Endothelial cell of umbilical vein (primary cell): Measurements from ENCODE around the gene GNG2. TPM values are rescaled to one million over a fixed set of nuclear protein-coding genes. Genes with fewer than 3 reads are reported as not detected.

Experiments used
- BruUV-seq: library from RNA; stranded (reverse); fragments of 400-500 nt; replicated peaks from 2 replicates; lab custom pipeline; 2021; lab: Mats Ljungman, UMichigan
- CTCF ChIA-PET: fragments of 300-600, 350-600 bp; sonication (Branson Sonifier 250); formaldehyde crosslinking; loops from one replicate; lab custom pipeline; 2021; ENCODE audit warnings: antibody characterized with exemption, inconsistent platforms; lab: Charles Lee
- POLR2A ChIA-PET: fragments of 300-600, 350-600 bp; sonication (Branson Sonifier 250); formaldehyde crosslinking; loops from one replicate; lab custom pipeline; 2021; ENCODE audit warnings: antibody characterized with exemption, inconsistent platforms; lab: Charles Lee
- DNase-seq: peaks from one replicate; pipeline ENCODE4 v3.0.0-alpha.2; 2011; ENCODE audit warnings: low read depth, low spot score
- FAIRE-seq: peaks from 2 replicates; lab custom pipeline; 2011; peaks lifted over from hg19 to GRCh38; lab: Jason Lieb, UNC
- H2AFZ ChIP-seq: 2 replicates; pipeline ENCODE4 v1.6.0; 2012; ENCODE audit warnings: low read depth, low read length, control low read depth, inconsistent platforms
- H3K27ac ChIP-seq: 2 replicates; pipeline ENCODE4 v1.5.1; 2011; ENCODE audit warnings: low read depth, mild to moderate bottlenecking, control low read depth, low read length, moderate library complexity; ENCODE audit not compliant: insufficient read depth
- H3K27me3 ChIP-seq, 2 experiments: 2 replicates each; pipeline versions ENCODE4 v1.6.0 to v1.6.1; 2011; ENCODE audit warnings: low read length in 2 of 2, mixed read lengths in 1 of 2; ENCODE audit not compliant: control insufficient read depth in 2 of 2, insufficient read depth in 2 of 2
- H3K36me3 ChIP-seq, 2 experiments: 2 replicates in 1 of 2; 3 replicates in 1 of 2; pipeline ENCODE4 v1.5.1; 2011; ENCODE audit warnings: low read length in 2 of 2, mild to moderate bottlenecking in 1 of 2, moderate library complexity in 1 of 2; ENCODE audit not compliant: control insufficient read depth in 2 of 2, insufficient read depth in 2 of 2; ENCODE audit errors: extremely low read depth in 1 of 2
- H3K4me1 ChIP-seq: 3 replicates; pipeline ENCODE4 v1.5.1; 2011; ENCODE audit warnings: mild to moderate bottlenecking, low read length; ENCODE audit not compliant: control insufficient read depth, insufficient read depth; ENCODE audit errors: extremely low read depth
- H3K4me2 ChIP-seq: 2 replicates; pipeline ENCODE4 v1.6.1; 2011; ENCODE audit warnings: low read length, control low read depth, mixed read lengths; ENCODE audit not compliant: insufficient read depth
- H3K4me3 ChIP-seq, 3 experiments: fragments of 200-600 bp in 1 of 3; sonication (generic), shearing (Covaris generic) in 1 of 3; replicated peaks in 1 of 3; 2 replicates each; pipeline ENCODE4 v1.5.1; 2011 to 2016; ENCODE audit warnings: control low read depth in 3 of 3, low read length in 3 of 3, mild to moderate bottlenecking in 2 of 3, inconsistent platforms in 1 of 3, low read depth in 1 of 3, moderate library complexity in 1 of 3; ENCODE audit not compliant: insufficient read depth in 1 of 3
- H3K79me2 ChIP-seq: 2 replicates; pipeline ENCODE4 v1.6.0; 2012; ENCODE audit warnings: low read length, inconsistent platforms; ENCODE audit not compliant: control insufficient read depth, insufficient read depth
- H3K9ac ChIP-seq: replicated peaks from 2 replicates; pipeline ENCODE3; 2011; ENCODE audit warnings: low read length, control low read depth; ENCODE audit not compliant: insufficient read depth; ENCODE audit errors: extremely low read depth
- H3K9me1 ChIP-seq: replicated peaks from 3 replicates; pipeline ENCODE4 v1.6.0; 2011; ENCODE audit warnings: mild to moderate bottlenecking, low read length; ENCODE audit not compliant: control insufficient read depth, insufficient read depth; ENCODE audit errors: extremely low read depth
- H3K9me3 ChIP-seq: replicated peaks from 2 replicates; pipeline ENCODE4 v1.5.1; 2012; ENCODE audit warnings: low read length, inconsistent platforms; ENCODE audit not compliant: control insufficient read depth, insufficient read depth
- H4K20me1 ChIP-seq: replicated peaks from 2 replicates; pipeline ENCODE3; 2011; ENCODE audit warnings: mild to moderate bottlenecking, low read length; ENCODE audit not compliant: control insufficient read depth, insufficient read depth; ENCODE audit errors: extremely low read depth
- EZH2 ChIP-seq: IDR thresholded peaks from 2 replicates; pipeline ENCODE4 v1.6.1; 2012; ENCODE audit warnings: borderline replicate concordance, low read depth, mild to moderate bottlenecking, moderate library complexity, low read length, inconsistent platforms; ENCODE audit not compliant: severe bottlenecking
- JUN ChIP-seq: IDR thresholded peaks from 2 replicates; pipeline ENCODE4 v1.6.1; 2011; ENCODE audit warnings: borderline replicate concordance, low read depth; ENCODE audit not compliant: insufficient read length, insufficient read depth
- MYC ChIP-seq: IDR thresholded peaks from one replicate; pipeline ENCODE4 v1.6.1; 2011; ENCODE audit warnings: mild to moderate bottlenecking, low read depth, low read length
- POLR2A ChIP-seq: IDR thresholded peaks from 2 replicates; pipeline ENCODE4 v1.6.1; 2012; ENCODE audit warnings: low read depth, mild to moderate bottlenecking, control low read depth, low read length
- dilution Hi-C: fragments of 300-500 bp; cut with MboI; formaldehyde crosslinking; loops from one replicate; pipeline ENCODE4 v1.15.0; 2019; ENCODE audit warnings: low sequenced_read_pairs; ENCODE audit not compliant: extremely low pct_ligation_motif_present
- intact Hi-C: fragments of 100-400 bp; cut with micrococcal nuclease; formaldehyde crosslinking; loops from one replicate; pipeline ENCODE4 v1.10.0; 2022
- polyA plus RNA-seq, 4 experiments: library from polyadenylated mRNA; depleted of rRNA in 3 of 4; stranded (reverse) in 3 of 4; unstranded in 1 of 4; fragments of >200 nt; gene quantifications; 2 replicates each; pipeline versions ENCODE4 v1.2.1 to v1.2.3, GENCODE V29; 2011 to 2012; ENCODE audit warnings: missing spikeins in 1 of 4
- total RNA-seq: library from RNA; stranded (reverse); gene quantifications from 2 replicates; pipeline ENCODE4 v1.2.3, GENCODE V29; 2021

GNG2 gene
- total and polyA plus RNA-seq, 2 donors (not counting 3 experiments of a cell fraction or from before 2014, with no cell fraction given), result not detected

DNA sequence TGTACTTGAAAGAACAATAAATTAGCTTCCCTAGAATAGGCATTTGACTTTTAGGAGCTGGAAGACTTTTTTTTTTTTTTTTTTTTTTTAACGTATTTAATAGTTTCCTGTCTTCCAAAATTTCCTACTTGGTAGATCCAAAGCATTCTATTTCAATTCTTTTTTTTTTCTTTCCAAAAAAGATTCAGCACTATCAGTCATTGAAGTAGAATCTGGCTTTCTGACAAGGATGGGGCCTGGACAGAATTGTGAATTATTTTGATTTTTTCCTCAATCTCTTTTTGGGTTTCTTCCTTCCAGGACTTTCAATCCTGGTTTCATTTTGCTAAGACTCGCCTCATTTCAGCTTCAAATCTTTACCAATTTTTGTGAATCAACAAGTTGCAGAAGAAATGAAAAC is 21.2 kb downstream of the GNG2 start:
- H3K4me3 ChIP-seq, result no peak overlapping the region
- H3K4me1 ChIP-seq, result peaks cover 11% of the 10 kb centered on the region
- dilution Hi-C loops (no loop called here), intact Hi-C loops (no loop called here)
- no peak for TF ChIP-seq EZH2
- no peak for TF ChIP-seq MYC
- TF ChIP-seq POLR2A, result no peak
- no peak overlapping the region for H3K4me2 ChIP-seq
- H3K9ac ChIP-seq, result no peak overlapping the region
- BruUV-seq, result no TSS peak
- H3K27me3 ChIP-seq, result peaks cover 31 to 40% of the 10 kb centered on the region in 2 experiments
- no peaks in the 10 kb centered on the region for H3K79me2 ChIP-seq
- no peaks in the 10 kb centered on the region for H3K9me1 ChIP-seq
- no peaks in the 10 kb centered on the region for H3K9me3 ChIP-seq
- H3K36me3 ChIP-seq, result no peaks in the 10 kb centered on the region
- no peak overlapping the region for H3K27ac ChIP-seq
- CTCF ChIA-PET, result interaction anchor here (1.2 kb wide), 2 partner anchors 13 to 21 kb away, joined by 3 to 4 read pairs; partner anchors contain the start of gene GNG2
- no peak overlapping the region for H2AFZ ChIP-seq
- no peak for DNase-seq
- POLR2A ChIA-PET, result interaction anchor here (0.7 kb wide), 1 partner anchor 216 kb away, joined by 7 read pairs; no protein-coding TSS in a partner anchor
- no peak for FAIRE-seq
- H4K20me1 ChIP-seq, result no peaks in the 10 kb centered on the region

- no peak for FAIRE-seq
- no peaks in the 10 kb centered on the region for H3K36me3 ChIP-seq
- no peaks in the 10 kb centered on the region for H3K9me3 ChIP-seq
- H3K4me2 ChIP-seq, result no peak overlapping the region
- no peak overlapping the region for H3K27ac ChIP-seq
- intact Hi-C loops (no loop called here), dilution Hi-C loops (no loop called here)
- H3K9me1 ChIP-seq, result no peaks in the 10 kb centered on the region
- no peak overlapping the region for H2AFZ ChIP-seq
- H3K4me1 ChIP-seq, result peaks cover 11% of the 10 kb centered on the region
- peaks cover 26 to 36% of the 10 kb centered on the region in 2 experiments for H3K27me3 ChIP-seq
- no peak for DNase-seq
- H4K20me1 ChIP-seq, result no peaks in the 10 kb centered on the region
- no peak overlapping the region for H3K4me3 ChIP-seq
- ChIA-PET CTCF (interaction anchor here (1.3 to 1.4 kb wide), 2 partner anchors 9 to 22 kb away, joined by 3 to 4 read pairs; no protein-coding TSS in a partner anchor), POLR2A (no interaction called here)
- no peak for TF ChIP-seq JUN
- BruUV-seq, result no TSS peak
- H3K9ac ChIP-seq, result no peak overlapping the region
- H3K79me2 ChIP-seq, result no peaks in the 10 kb centered on the region
Measured at GRCh38 chr14:51883232-51883631, 22.8 kb downstream of the GNG2 start.
